GM12891 (cell line): ENCODE measurements around the gene HNRNPAB.

Experiments used
- DNase-seq: peaks from one replicate; pipeline ENCODE4 v3.0.0; 2011; ENCODE audit warnings: low spot score; ENCODE audit not compliant: insufficient read length
- FAIRE-seq: peaks from 2 replicates; lab custom pipeline; 2011; peaks lifted over from hg19 to GRCh38; lab: Jason Lieb, UNC
- PAX5 ChIP-seq: IDR thresholded peaks from 2 replicates; pipeline ENCODE4 v1.6.1; 2011; ENCODE audit warnings: low read length, moderate library complexity, mild to moderate bottlenecking; ENCODE audit not compliant: insufficient read depth, severe bottlenecking
- POLR2A ChIP-seq: IDR thresholded peaks from 2 replicates; pipeline ENCODE4 v1.6.1; 2011; ENCODE audit warnings: low read depth, low read length, control low read depth
- POLR2AphosphoS5 ChIP-seq: IDR thresholded peaks from 2 replicates; pipeline ENCODE4 v1.6.1; 2011; ENCODE audit warnings: low read depth, low read length, control low read depth
- POU2F2 ChIP-seq: IDR thresholded peaks from 2 replicates; pipeline ENCODE4 v1.6.1; 2011; ENCODE audit warnings: low read depth, mild to moderate bottlenecking, control low read depth, low read length, moderate library complexity
- SPI1 ChIP-seq: IDR thresholded peaks from 2 replicates; pipeline ENCODE4 v1.6.1; 2011; ENCODE audit warnings: low read depth, low read length, control low read depth
- TAF1 ChIP-seq: IDR thresholded peaks from 2 replicates; pipeline ENCODE4 v1.6.1; 2011; ENCODE audit warnings: low read depth, low read length, control low read depth

HNRNPAB gene

GRCh38 chr5:178209334-178210072, 5.2 kb downstream of the HNRNPAB start:
- no peak for FAIRE-seq
- TF ChIP-seq POLR2A (no peak), PAX5 (no peak), POLR2AphosphoS5 (no peak; the same call in 1 of the 2 replicates), POU2F2 (no peak), TAF1 (no peak), SPI1 (no peak)
- DNase-seq = no peak

DNA sequence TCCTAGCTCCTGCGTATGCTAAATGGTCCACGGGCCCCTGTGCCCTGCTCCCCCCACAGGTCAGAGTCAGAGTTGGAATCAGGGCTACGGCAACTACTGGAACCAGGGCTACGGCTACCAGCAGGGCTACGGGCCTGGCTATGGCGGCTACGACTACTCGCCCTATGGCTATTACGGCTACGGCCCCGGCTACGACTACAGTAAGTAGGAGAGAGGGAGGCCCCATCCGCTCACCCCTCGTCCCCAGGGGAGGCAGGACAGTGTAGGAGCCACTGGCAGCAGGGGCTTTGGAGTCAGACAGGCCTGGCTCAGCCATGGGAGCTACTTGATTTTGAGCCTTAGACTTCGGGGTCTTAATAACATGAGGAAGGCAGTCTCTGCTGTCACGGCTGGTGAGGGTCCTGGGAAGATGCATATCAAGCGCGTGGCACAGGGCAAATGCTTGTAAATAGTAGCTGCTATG, 5.8 kb downstream of the HNRNPAB start:
- FAIRE-seq = no peak
- TF ChIP-seq POU2F2 (no peak), POLR2AphosphoS5 (peak; percentile 58), TAF1 (no peak)
- no peak for DNase-seq

DNA sequence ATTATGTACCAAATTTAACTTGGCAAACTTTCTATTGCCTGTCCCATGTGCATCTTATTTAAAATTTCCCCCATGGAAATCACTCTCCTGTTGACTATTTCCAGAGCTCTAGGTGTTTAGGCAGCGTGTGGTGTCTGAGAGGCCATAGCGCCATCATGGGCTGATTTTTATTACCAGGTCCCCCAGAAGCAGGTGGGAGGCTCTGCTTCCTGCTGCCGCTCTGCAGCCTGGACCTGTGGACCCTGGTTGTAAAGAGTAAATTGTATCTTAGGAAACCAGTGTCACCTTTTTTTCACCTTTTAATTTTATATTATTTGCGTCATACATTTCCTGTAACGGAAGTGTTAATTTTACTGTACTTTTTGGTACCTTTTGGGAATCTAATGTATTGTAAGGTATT, 6.4 kb downstream of the HNRNPAB start:
- TF ChIP-seq POU2F2 (no peak), PAX5 (no peak), POLR2A (no peak), POLR2AphosphoS5 (no peak), TAF1 (no peak), SPI1 (no peak)
- no peak for DNase-seq
- FAIRE-seq = no peak

- DNase-seq (no peak), FAIRE-seq (no peak)
- TF ChIP-seq POU2F2 (0 out of 2 replicates have a peak, but pooled peaks have one; percentile 28), SPI1 (no peak), POLR2AphosphoS5 (peak; percentile 54)
These were observed 7.0 kb downstream of the HNRNPAB start for GRCh38 chr5:178211095-178212048.

- TF ChIP-seq PAX5 (no peak), POU2F2 (0 out of 2 replicates have a peak, but pooled peaks have one; percentile 16), POLR2A (no peak; the same call in 1 of the 2 replicates), POLR2AphosphoS5 (peak; percentile 23; the same call in 1 of the 2 replicates), SPI1 (no peak), TAF1 (0 out of 2 replicates have a peak, but pooled peaks have one; percentile 13)
- FAIRE-seq = no peak
- DNase-seq = no peak
These were observed 8.1 kb downstream of the HNRNPAB start for GRCh38 chr5:178212241-178213002.

GRCh38 chr5:178213003-178213461, 8.7 kb downstream of the HNRNPAB start:
- TF ChIP-seq PAX5 (no peak), POLR2AphosphoS5 (peak; percentile 71; the same call in 1 of the 2 replicates), POLR2A (peak; percentile 79), TAF1 (no peak), POU2F2 (peak; percentile 10; the same call in 1 of the 2 replicates), SPI1 (no peak)
- FAIRE-seq = no peak
- no peak for DNase-seq

GRCh38 chr5:178213748-178214151, 9.4 kb downstream of the HNRNPAB start:
- FAIRE-seq (no peak), DNase-seq (no peak)
- TF ChIP-seq TAF1 (no peak), SPI1 (no peak), POLR2A (no peak), POU2F2 (no peak), PAX5 (no peak), POLR2AphosphoS5 (no peak; the same call in 1 of the 2 replicates)

- TF ChIP-seq POU2F2 = peak; percentile 38; the same call in 1 of the 2 replicates
- peak; percentile 74 for TF ChIP-seq POLR2AphosphoS5
- TF ChIP-seq TAF1 = 0 out of 2 replicates have a peak, but pooled peaks have one; percentile 24
- peak; percentile 67 for TF ChIP-seq POLR2A
- no peak for TF ChIP-seq SPI1
- no peak for TF ChIP-seq PAX5
- DNase-seq (no peak), FAIRE-seq (no peak)
These were observed 9.9 kb downstream of the HNRNPAB start for GRCh38 chr5:178214160-178214803.
